HG02571 (cell line): ENCODE results near the gene GSKIP.

Source experiments
- ATAC-seq: cut with Tn5 transposase; IDR thresholded peaks from one replicate; pipeline ENCODE4 v1.9.1; 2021; ENCODE audit warnings: mild to moderate bottlenecking, moderate library complexity; ENCODE audit not compliant: unreplicated experiment

GSKIP gene

DNA sequence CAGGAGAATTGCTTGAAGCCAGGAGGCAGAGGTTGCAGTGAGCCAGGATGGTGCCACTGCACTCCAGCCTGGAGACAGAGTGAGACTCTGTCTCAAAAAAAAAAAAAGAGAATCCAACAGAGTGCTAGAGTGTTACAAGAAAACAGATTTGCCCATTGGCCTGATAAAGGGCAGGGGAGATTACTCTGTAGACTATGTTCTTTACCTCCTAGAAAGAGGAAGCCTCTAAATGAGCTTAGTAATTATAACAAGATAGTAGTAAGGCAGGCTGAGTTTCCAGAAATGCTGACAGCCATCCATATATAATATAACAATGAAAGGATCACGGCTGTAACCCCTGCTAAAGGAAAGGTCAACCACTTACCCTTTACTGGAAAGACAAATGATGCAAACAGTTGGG lies 53.0 kb downstream of the GSKIP start:
- ATAC-seq = no peak

DNA sequence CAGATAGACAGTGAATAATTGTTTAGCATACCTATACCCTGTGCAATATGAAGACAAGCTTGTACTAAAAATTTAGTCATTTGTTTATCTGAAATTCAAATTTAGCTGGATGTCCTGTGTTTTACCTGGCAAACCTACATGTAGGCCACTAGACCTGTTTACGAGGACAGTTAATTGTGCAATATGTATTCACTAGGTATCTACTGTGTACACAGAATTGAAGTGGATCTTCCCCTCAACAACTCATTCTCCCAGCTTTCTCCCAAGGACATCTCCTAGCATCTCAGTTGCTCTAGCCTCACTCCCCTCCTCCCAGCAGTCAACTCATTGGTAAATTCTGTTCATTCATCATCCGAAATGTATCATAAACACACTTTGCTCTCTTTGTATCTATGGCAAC lies 53.9 kb downstream of the GSKIP start:
- no peak for ATAC-seq

DNA sequence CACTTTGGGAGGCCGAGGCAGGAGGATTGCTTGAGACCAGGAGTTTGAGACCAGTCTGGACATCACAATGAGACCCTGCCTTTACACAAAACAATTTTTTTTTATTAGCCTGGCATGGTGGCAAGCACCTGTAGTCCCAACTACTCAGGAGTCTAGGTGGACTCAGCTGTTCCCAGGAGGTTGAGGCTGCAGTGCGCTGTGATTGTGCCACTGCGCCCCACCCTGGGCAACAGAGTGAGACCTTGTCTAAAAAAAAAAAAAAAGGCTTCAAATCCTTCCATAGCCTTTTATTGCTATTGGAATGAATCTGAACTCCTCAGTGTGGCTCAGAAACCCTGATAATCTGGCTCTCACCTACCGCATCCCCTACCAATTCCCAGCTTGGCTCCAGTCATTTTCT lies 54.7 kb downstream of the GSKIP start:
- ATAC-seq = no peak

DNA sequence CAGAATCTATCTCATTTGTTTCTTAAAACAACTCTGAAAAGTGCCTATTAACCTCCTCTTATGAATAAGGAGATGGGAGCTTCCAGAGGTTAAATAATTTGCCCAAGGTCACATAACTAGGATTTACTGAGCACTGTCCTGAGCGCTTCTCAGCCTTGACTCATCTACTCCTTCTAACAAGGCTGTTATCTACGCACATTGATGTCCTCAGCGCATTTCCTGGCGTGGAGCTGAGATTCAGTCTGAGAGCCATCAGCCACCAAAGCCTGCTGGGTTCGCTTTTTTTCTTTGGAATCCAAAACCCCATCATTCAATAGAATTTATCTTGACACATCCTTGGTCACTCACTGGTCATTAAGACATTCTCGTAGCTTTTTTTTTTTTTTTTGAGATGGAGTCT lies 57.9 kb downstream of the GSKIP start:
- ATAC-seq = no peak

DNA sequence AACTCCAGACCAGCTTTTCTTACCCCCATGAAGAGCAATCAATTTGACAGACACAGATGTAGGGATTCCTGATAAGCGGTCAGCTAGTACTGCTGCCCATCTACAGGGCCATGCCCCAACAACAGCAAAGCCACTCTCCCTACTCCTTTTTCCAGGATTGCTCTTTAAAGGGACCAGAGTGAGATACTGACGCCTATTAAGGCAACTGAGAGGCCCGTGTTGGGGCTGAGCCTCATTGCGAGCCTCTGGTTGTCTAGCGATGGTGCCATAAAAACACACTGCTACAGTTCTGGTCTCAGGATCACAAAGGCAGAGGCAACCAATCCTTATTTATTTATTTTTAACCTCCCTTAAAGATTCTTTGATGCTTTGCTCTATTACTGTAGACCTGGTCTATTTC lies 59.7 kb downstream of the GSKIP start:
- no peak for ATAC-seq

DNA sequence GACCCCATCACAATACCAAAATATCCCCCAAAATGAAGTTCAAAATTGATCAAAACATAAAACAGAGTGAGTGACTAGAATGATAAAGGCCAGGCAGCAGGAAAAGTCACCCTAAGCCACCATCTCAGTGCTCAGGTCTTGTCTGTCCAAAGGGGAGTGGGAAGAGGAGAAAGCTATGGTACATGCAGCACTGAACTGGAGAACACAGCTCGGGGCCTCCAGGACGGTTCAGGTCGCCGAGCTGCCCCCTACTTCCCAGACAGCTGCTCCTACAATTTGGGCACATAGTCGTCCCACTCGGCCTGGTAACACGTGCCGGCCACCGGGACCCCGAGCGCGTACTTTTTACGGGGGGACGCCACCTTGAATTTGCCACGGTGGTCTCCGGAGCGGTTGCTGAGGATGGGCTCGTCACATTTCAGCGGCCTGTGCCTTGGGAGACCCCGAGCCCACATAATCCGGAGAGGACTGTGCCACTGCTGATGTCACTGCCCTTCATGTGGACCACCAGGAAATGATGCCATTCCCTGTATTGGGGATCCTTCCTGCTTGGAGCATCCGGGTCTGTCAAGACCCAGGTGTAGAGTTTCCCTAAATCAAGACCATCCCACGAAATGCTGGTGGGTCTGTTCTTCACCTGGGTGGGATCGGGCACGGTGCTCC lies 60.3 kb downstream of the GSKIP start:
- ATAC-seq = no peak

DNA sequence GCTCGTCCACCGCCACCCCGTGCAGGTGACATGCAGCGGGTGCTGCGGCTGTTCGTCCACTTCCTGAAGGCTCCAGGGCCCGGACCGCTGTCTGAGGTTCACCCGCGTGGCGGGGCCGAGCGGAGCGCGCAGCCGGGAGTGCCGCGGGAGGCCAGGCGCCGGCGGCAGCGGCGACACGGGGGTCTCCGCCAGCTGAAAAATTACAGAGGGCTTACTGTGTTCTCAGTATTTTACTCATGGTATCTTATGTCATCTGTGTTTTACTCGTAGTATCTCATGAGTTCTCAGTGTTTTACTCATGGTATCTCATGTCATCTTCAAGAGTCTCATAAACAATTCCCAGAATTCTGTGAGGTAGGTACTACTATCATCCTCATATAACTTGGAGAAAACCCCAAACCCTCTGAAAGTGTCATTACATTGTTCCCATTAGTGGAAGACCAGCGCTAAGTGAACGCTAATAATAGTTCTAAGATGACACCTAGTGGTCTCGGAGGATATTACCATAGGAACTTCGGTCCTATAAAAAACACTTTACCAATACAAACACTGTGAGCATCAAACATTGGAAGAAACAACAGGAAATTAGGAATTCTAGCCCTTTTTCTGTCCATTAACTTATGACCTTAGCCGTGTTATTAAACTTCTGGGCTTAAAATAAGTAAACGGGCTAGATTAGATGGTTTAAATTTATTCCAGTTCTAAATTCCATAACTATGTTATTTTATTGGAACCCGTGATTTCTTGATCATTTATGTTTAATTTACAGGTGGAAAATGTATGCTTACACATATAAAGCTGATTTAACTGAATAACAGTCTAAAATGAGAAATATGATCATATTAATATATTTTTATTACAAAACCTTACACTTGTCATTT lies 61.0 kb downstream of the GSKIP start:
- peak; percentile 82 for ATAC-seq

DNA sequence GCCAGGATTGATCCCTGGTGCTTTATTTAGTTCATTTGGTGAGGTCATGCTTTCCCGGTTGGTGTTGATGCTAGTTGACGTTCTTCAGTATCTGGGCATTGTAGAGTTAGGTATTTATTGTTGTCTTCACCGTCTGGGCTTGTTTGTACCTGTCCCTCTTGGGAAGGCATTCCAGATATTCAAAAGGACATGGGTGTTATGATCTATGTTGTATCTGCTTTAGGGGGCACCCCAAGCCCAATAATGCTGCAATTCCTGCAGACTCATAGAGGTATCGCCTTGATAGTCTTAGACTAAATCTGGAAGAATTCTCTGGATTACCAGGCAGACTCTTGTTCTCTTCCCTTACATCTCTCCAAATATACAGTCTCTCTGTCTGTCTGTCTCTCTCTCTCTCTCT lies 70.7 kb downstream of the GSKIP start:
- ATAC-seq = no peak
